Measurements from ENCODE around the gene IL1RAPL1. TPM values are rescaled to one million over a fixed set of nuclear protein-coding genes. Genes with fewer than 3 reads are reported as not detected.

The IL1RAPL1 gene
- total RNA-seq, 1 donor: 1.3 TPM

DNA sequence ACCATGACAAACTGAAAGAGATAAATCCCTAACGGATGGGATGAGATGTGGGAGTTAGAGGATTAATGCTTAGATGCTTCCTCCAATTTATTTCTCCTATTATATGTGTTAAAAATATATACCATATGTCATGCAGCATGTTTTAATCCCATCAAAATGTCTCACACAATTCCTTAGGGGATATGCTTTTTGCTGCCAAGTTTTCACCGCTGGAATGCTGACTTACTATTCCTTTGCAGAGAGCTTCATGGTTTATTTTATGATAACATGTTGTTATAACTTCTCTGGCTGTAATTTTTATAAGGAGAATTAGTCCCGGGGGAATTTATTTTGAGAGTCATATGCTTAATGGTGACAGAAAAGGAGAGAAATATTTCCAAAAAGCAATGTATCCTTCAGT is 670.3 kb downstream of the IL1RAPL1 start:
- TF ChIP-seq, protein P1, sequence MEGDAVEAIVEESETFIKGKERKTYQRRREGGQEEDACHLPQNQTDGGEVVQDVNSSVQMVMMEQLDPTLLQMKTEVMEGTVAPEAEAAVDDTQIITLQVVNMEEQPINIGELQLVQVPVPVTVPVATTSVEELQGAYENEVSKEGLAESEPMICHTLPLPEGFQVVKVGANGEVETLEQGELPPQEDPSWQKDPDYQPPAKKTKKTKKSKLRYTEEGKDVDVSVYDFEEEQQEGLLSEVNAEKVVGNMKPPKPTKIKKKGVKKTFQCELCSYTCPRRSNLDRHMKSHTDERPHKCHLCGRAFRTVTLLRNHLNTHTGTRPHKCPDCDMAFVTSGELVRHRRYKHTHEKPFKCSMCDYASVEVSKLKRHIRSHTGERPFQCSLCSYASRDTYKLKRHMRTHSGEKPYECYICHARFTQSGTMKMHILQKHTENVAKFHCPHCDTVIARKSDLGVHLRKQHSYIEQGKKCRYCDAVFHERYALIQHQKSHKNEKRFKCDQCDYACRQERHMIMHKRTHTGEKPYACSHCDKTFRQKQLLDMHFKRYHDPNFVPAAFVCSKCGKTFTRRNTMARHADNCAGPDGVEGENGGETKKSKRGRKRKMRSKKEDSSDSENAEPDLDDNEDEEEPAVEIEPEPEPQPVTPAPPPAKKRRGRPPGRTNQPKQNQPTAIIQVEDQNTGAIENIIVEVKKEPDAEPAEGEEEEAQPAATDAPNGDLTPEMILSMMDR (IDR thresholded peaks at IDR 0.05; ENCODE audit: insufficient read depth, low read depth, low read length): no peak
- peak; percentile 18 for DNase-seq (ENCODE audit: low read depth)
- H3K4me3 ChIP-seq (ENCODE audit: low read depth, low read length): no peak overlapping the region

DNA sequence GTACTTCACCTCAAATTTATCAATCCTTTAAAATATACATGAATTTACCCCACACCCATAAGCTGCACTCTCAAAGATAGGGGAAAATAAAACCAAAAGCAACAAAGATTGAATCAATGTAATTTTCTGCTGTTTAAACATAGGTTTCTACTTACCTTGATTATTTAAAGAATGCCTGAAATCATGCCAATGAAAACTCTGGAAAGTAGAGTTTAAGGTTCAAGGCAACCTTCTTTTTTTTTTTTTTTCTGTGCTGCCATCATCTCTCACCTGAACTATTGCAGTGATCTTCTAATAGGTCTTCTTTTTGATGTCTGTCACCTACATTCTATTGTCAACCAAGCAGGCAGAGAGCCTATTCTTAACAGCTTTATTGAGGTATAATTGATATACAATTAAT is 682.1 kb downstream of the IL1RAPL1 start:
- H3K4me3 ChIP-seq (ENCODE audit: low read depth, low read length): no peak overlapping the region
- DNase-seq (ENCODE audit: low read depth): no peak
- TF ChIP-seq, protein P1 (IDR thresholded peaks at IDR 0.05; ENCODE audit: insufficient read depth, low read depth, low read length): no peak

DNA sequence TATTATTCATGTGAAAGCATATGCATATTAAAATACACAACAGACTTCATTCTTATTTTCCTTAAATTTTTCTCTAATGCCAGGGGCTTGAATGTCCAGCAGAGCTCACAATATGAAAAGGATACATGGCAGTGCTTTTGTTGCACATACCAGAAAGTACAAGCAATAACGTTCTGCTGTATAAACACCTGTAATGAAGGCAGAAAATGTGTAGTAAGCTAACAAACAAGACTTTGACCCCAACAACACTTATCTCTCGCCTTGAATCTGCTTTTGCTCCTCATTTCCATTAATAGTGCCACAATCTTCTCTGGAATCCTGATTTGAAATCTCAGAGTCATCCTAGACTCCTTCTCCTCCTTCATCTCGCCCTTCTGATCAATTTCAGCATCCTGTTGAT is 687.3 kb downstream of the IL1RAPL1 start:
- TF ChIP-seq, protein P1 (IDR thresholded peaks at IDR 0.05; ENCODE audit: insufficient read depth, low read depth, low read length): no peak
- no peak overlapping the region for H3K4me3 ChIP-seq (ENCODE audit: low read depth, low read length)
- DNase-seq (ENCODE audit: low read depth): no peak

- TF ChIP-seq, protein P1 (IDR thresholded peaks at IDR 0.05; ENCODE audit: insufficient read depth, low read depth, low read length): no peak
- DNase-seq (ENCODE audit: low read depth): no peak
Measured at GRCh38 chrX:29275928-29276327, 688.7 kb downstream of the IL1RAPL1 start.

DNA sequence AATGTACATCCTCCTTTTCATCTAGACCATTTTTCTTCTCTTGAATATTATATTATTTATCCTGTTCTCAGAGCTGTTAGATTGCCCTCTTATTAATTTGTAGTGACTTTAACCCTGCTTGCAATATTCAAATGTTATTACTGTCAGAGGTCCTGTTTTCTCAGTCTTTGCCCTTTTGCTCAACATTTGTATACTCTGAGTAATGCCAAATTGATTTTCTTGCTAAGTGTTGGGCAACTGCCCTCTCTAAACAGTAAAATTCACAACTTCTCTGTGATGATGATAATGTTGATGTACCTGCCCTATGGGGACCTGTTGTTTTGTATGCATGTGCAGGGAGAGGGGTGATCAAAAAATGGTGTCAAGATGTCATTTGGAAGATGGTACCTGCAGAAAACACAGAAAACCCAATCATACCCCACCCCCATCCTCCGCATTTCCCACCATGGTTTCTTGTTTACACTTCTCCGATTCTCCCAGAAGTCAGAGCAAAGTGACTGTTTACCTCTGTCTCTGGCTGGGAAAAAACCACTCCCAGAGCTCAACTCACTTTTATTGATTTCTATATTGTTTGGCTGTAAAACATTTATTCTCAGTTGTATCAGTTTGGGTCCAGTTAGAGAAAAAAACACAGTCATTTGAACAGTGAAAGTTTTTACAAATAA is 694.0 kb downstream of the IL1RAPL1 start:
- no peak overlapping the region for H3K4me3 ChIP-seq (ENCODE audit: low read depth, low read length)
- TF ChIP-seq, protein P1 (IDR thresholded peaks at IDR 0.05; ENCODE audit: insufficient read depth, low read depth, low read length): no peak
- DNase-seq (ENCODE audit: low read depth): no peak

More at GRCh38 chrX:29275928-29276327, 688.7 kb downstream of the IL1RAPL1 start:
- no peak overlapping the region for H3K4me3 ChIP-seq (ENCODE audit: low read depth, low read length)

DNA sequence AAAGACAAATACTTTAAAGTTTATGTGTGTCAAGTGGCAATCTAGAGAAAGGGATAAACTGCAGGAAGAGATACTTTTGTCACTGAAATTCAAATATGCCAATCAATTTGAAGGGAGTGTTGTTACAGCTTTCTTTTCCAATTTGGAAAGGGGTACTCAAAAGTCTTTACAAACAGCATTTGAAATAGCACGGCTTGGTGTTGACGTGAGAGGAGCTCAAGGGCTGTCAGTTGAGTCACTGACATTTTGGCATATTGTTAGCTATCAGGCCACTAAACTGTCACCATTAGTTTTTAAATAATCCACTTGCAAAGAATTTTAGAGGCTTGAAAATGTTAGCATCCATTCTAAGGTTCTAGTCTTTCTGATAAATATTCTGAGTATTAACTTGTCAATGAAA is 698.4 kb downstream of the IL1RAPL1 start:
- no peak for DNase-seq (ENCODE audit: low read depth)
- H3K4me3 ChIP-seq (ENCODE audit: low read depth, low read length): no peak overlapping the region
- TF ChIP-seq, protein P1 (IDR thresholded peaks at IDR 0.05; ENCODE audit: insufficient read depth, low read depth, low read length): no peak

Measured in fibroblast of villous mesenchyme (primary cell).